GM18951 (cell line): ENCODE results near the gene TDRD9.

Experiments
- POLR2A ChIP-seq: IDR thresholded peaks from 4 replicates; pipeline ENCODE4 v1.6.1; 2011; ENCODE audit warnings: mild to moderate bottlenecking; ENCODE audit not compliant: insufficient read length, insufficient read depth; ENCODE audit errors: extremely low read depth
- in situ Hi-C: fragments of 300-500 bp; cut with MboI; formaldehyde crosslinking; loops from one replicate; pipeline ENCODE4 v1.12.0; 2022; ENCODE audit warnings: low sequenced_read_pairs, mixed read lengths, inconsistent platforms; ENCODE audit not compliant: unreplicated experiment

The TDRD9 gene

GRCh38 chr14:104075530-104076151 lies 147.4 kb downstream of the TDRD9 start:
- in situ Hi-C loops, result no loop called here
- TF ChIP-seq POLR2A, result no peak

- no peak for TF ChIP-seq POLR2A
- in situ Hi-C loops, result no loop called here
Measured at GRCh38 chr14:104076743-104077142, 148.5 kb downstream of the TDRD9 start.

- TF ChIP-seq POLR2A, result no peak
- in situ Hi-C loops, result no loop called here
Measured at GRCh38 chr14:104078031-104078455, 149.8 kb downstream of the TDRD9 start.

GRCh38 chr14:104080376-104081260 lies 152.4 kb downstream of the TDRD9 start:
- TF ChIP-seq POLR2A, result no peak
- in situ Hi-C loops, result no loop called here

- in situ Hi-C loops, result no loop called here
- TF ChIP-seq POLR2A, result no peak
Measured at GRCh38 chr14:104081261-104081835, 153.1 kb downstream of the TDRD9 start.

GRCh38 chr14:104081951-104082464 lies 153.8 kb downstream of the TDRD9 start:
- in situ Hi-C loops, result no loop called here
- no peak for TF ChIP-seq POLR2A

- in situ Hi-C loops, result no loop called here
- TF ChIP-seq POLR2A, result no peak
Measured at GRCh38 chr14:104082807-104083206, 154.6 kb downstream of the TDRD9 start.

- TF ChIP-seq POLR2A, result no peak
- in situ Hi-C loops, result no loop called here
Measured at GRCh38 chr14:104084251-104085002, 156.2 kb downstream of the TDRD9 start.

- TF ChIP-seq POLR2A, result no peak
- in situ Hi-C loops, result no loop called here
Measured at GRCh38 chr14:104085032-104085888, 157.0 kb downstream of the TDRD9 start, which contains the start of gene ASPG. ASPG (plus strand) TSS chr14:104085700; CDS start chr14:104085771, 71 bp downstream.

- in situ Hi-C loops, result no loop called here
- TF ChIP-seq POLR2A, result no peak
Measured at GRCh38 chr14:104085889-104086201, 157.6 kb downstream of the TDRD9 start.

GRCh38 chr14:104086210-104086660 lies 158.0 kb downstream of the TDRD9 start:
- TF ChIP-seq POLR2A, result no peak
- in situ Hi-C loops, result no loop called here

GRCh38 chr14:104086661-104087461 lies 158.6 kb downstream of the TDRD9 start:
- TF ChIP-seq POLR2A, result no peak
- in situ Hi-C loops, result no loop called here

- in situ Hi-C loops, result no loop called here
- TF ChIP-seq POLR2A, result no peak
Measured at GRCh38 chr14:104087505-104087904, 159.2 kb downstream of the TDRD9 start.
